Stimulated activated CD4-positive, alpha-beta T cell treated with anti-CD3 and anti-CD28 coated beads, TNF-alpha, amount 100 ng/mL, for 48 hours (primary cell): ENCODE data around the gene SLC37A4.
A peak's percentile ranks its signal among the peaks of the same experiment; 100 is the strongest.
"Not testable (repeated sequence)": the region's sequence is repeated elsewhere in the genome, so short reads cannot be mapped to it uniquely, and the experiment has no call there.

Experiments
- DNase-seq, 3 donors: peaks; one replicate each; pipeline ENCODE4 v3.0.0-alpha.2; 2020; ENCODE audit warnings: low read depth in 3 of 3

SLC37A4 gene

GRCh38 chr11:119042927-119043326 is 12.2 kb upstream of the SLC37A4 start:
- no peak for DNase-seq

DNA sequence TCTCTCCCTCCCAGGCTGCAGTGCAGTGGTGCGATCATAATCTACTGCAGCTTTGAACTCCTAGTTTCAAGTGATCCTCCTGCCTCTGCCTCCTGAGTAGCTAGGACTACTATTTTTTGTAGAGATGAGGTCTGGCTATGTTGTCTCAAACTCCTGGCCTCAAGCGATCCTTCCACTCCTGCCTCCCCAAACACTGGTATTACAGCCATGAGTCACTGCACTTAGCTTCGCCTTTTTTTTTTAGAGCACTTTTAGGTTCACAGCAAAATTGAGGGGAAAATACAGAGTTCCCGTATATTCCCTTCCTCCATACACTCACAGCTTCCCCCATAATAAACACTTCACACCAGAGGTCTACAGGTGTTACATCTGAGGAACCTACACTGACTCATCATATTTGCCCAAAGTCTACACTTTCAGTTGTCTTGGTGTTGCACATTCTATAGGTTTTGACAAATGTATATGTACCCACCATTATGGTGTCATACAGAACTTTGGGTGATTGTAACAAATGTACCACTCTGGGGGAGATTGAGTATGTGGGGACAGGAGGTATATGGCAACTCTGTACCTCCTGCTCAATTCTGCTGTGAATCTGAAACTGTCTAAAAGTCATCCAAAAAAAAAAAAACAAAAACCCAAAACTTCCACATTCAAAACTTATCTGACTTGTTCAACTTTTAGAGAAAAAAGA is 11.3 kb upstream of the SLC37A4 start:
- no peak for DNase-seq

DNA sequence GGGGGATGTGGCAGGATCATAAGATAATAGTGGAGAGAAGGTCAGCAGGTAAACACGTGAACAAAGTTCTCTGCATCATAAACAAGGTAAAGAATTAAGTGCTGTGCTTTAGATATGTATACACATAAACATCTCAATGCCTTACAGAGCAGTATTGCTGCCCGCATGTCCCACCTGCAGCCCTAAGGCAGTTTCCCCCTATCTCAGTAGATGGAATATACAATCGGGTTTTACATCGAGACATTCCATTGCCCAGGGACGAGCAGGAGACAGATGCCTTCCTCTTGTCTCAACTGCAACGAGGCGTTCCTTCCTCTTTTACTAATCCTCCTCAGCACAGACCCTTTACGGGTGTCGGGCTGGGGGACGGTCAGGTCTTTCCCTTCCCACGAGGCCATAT is 8.8 kb upstream of the SLC37A4 start:
- not testable (repeated sequence) for DNase-seq

- no peak for DNase-seq
These were observed 8.2 kb upstream of the SLC37A4 start for GRCh38 chr11:119038884-119039283.

DNA sequence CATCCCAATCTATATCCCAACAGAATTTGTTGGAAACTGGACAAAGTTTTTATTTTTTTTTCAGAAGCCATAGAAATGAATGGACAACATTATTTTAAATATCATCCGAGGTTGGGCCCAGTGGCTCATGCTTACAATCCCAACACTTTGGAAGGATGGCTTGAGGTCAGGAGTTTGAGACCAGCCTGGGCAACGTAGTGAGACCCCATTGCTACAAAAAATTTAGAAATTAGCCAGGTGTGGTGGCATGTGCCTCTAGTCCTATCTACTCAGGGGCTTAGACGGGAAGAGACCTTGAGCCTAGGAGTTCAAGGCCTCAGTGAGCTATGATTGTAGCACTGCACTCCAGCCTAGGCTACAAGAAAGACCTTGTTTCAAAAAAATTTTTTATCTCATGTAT is 4.1 kb upstream of the SLC37A4 start:
- DNase-seq = no peak

DNA sequence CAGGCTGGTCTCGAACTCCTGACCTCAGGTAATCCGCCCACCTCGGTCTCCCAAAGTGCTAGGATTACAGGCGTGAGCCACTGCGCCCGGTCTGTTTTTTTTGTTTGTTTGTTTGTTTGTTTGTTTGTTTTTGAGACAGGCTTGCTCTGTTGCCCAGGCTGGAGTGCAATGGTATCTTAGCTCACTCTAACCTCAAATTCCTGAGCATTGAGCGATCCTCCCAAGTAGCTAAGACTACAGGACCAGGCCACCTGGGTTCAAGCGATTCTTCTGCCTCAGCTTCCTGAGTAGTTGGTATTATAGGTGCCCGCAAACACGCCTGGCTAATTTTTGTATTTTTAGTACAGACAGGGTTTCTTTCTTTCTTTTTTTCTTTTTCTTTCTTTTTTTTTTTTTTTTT is 2.7 kb upstream of the SLC37A4 start:
- DNase-seq = not testable (repeated sequence)

DNA sequence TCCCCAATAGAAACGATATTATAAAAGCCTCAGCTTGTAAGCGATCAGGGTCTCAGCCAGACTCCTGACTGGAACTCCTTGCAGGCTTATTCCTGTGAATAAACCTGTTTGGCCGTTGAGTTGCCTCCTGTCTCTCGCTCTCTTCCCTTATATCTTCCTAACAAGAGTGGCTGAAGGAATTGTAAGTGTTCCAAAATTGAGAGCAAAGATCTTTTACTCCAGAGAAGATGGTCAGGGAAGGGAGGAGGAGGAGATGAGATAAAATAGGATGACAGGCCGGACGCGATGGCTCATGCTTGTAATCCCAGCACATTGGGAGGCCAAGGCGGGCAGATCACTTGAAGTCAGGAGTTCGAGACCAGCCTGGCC is 1.2 kb upstream of the SLC37A4 start:
- DNase-seq = no peak

- DNase-seq = no peak
These were observed 698 bp downstream of the SLC37A4 start for GRCh38 chr11:119030029-119030328.

- DNase-seq = peak in 2 of 3 donors; percentile 26 to 27
These were observed 1.2 kb downstream of the SLC37A4 start for GRCh38 chr11:119029340-119030028.

- DNase-seq = no peak
These were observed 1.7 kb downstream of the SLC37A4 start for GRCh38 chr11:119029069-119029339.

DNA sequence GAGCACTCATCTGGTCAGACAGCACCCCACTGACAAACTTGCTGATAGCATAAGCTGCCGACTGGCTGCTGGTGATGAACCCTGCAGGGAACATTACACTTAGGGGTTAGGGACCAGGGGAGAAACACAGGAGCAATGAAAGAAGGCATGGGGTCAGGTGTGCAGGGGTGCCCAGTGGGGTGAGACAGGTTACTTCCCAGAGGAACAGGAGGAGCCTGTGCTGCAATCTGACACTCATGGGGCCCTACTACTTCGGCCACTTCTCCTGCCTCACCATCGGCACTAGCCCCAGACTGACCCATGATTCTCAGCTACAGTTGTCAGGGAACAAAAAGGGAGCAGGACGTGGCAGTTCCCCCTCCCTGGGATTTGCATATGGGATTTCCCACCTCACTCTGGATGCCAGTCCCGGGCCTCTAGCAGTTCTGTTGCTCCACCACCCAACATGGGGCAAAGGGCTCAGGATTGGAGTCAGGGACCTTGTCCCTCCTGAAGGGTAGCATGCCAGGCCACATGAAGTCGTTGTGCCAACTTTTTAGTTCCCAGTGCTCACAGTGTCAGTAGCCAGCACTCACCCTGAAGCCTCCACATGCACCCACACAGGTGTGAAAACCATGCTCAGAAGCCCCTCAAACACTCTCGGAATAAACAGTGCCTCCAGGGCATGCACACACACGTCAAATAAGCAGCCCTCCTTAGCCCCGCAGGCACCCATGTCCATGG is 2.2 kb downstream of the SLC37A4 start:
- no peak for DNase-seq

- no peak for DNase-seq
These were observed 2.9 kb downstream of the SLC37A4 start for GRCh38 chr11:119027561-119028345.

GRCh38 chr11:119026970-119027369 is 3.7 kb downstream of the SLC37A4 start:
- DNase-seq = no peak

GRCh38 chr11:119025978-119026766 is 4.5 kb downstream of the SLC37A4 start:
- DNase-seq = no peak

- no peak for DNase-seq
These were observed 5.1 kb downstream of the SLC37A4 start for GRCh38 chr11:119025541-119025940.

GRCh38 chr11:119025099-119025473 is 5.6 kb downstream of the SLC37A4 start:
- no peak for DNase-seq

GRCh38 chr11:119024430-119025098 is 6.1 kb downstream of the SLC37A4 start:
- DNase-seq = no peak

GRCh38 chr11:119023741-119024140 is 6.9 kb downstream of the SLC37A4 start:
- DNase-seq = no peak

- DNase-seq = no peak
These were observed 9.0 kb downstream of the SLC37A4 start for GRCh38 chr11:119021631-119022030.

DNA sequence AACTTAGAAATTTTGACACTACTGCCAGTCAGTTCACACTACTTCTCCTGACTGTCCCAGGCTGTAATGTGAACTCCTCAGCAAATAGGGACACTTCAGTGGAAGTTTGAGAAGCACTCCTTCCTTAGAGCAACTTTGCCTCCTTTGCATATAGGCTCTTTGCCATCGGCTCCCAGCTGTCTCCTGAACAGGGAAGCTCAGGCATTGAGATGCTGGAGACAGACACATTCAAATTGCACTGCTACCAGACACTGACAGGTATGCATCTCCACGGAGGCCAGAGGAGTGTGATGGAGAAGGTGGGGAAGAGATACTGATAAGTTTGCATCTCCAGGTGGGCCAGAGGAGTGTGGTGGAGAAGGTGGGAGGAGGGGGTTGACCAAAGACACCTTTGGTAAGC is 10.7 kb downstream of the SLC37A4 start:
- DNase-seq = no peak
